ENCODE measurements around the gene ALG12.

DNA sequence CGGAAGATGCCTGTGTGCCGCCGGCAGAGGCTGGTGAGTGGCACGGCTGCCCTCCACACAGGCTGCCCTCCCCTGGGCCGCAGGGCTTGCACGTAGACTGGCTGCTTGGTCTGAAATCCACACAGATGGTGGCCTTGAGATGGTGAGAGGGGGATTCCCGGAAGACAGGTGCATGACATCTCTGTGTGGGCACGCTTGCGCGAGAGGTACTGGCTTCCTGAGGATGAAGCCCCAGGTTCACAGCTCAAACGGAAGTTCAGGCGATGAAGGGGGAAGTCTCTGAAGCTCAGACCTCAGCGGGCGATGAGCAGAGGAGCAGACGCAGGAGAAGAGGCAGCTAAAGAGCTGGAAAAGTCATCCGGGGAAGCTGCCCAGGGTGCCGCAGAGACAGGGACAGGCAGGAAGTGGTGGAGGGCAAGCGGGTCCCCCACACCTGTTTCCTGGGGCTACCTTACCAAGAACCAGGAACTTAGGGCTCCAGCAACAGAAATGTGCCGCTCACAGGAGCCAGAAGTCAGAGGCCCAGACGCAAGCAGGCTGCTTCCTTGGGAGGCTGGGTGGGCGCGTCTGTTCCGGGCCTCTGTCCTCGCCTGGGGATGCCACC lies 7.4 kb upstream of the ALG12 start:
- TF ChIP-seq EP300 (IDR thresholded peaks at IDR 0.05; ENCODE audit: borderline replicate concordance) = no peak
- TF ChIP-seq, protein P1, sequence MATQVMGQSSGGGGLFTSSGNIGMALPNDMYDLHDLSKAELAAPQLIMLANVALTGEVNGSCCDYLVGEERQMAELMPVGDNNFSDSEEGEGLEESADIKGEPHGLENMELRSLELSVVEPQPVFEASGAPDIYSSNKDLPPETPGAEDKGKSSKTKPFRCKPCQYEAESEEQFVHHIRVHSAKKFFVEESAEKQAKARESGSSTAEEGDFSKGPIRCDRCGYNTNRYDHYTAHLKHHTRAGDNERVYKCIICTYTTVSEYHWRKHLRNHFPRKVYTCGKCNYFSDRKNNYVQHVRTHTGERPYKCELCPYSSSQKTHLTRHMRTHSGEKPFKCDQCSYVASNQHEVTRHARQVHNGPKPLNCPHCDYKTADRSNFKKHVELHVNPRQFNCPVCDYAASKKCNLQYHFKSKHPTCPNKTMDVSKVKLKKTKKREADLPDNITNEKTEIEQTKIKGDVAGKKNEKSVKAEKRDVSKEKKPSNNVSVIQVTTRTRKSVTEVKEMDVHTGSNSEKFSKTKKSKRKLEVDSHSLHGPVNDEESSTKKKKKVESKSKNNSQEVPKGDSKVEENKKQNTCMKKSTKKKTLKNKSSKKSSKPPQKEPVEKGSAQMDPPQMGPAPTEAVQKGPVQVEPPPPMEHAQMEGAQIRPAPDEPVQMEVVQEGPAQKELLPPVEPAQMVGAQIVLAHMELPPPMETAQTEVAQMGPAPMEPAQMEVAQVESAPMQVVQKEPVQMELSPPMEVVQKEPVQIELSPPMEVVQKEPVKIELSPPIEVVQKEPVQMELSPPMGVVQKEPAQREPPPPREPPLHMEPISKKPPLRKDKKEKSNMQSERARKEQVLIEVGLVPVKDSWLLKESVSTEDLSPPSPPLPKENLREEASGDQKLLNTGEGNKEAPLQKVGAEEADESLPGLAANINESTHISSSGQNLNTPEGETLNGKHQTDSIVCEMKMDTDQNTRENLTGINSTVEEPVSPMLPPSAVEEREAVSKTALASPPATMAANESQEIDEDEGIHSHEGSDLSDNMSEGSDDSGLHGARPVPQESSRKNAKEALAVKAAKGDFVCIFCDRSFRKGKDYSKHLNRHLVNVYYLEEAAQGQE (IDR thresholded peaks at IDR 0.05; ENCODE audit: low read depth) = no peak
- no peak for TF ChIP-seq CREB1 (IDR thresholded peaks at IDR 0.05; ENCODE audit: low read depth)
- no peak for TF ChIP-seq RAD21 (IDR thresholded peaks at IDR 0.05; ENCODE audit: low read depth)
- TF ChIP-seq FOXM1 (IDR thresholded peaks at IDR 0.05; ENCODE audit: borderline replicate concordance, low read depth) = no peak
- no peak for TF ChIP-seq TCF12 (IDR thresholded peaks at IDR 0.05; ENCODE audit: low read depth)
- no peak for TF ChIP-seq NFIC (IDR thresholded peaks at IDR 0.05)
- TF ChIP-seq TAF1 (IDR thresholded peaks at IDR 0.05; ENCODE audit: low read depth) = no peak
- TF ChIP-seq, protein P2, sequence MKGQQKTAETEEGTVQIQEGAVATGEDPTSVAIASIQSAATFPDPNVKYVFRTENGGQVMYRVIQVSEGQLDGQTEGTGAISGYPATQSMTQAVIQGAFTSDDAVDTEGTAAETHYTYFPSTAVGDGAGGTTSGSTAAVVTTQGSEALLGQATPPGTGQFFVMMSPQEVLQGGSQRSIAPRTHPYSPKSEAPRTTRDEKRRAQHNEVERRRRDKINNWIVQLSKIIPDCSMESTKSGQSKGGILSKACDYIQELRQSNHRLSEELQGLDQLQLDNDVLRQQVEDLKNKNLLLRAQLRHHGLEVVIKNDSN (IDR thresholded peaks at IDR 0.05) = no peak
- TF ChIP-seq ZBTB7A (IDR thresholded peaks at IDR 0.05; ENCODE audit: low read depth) = no peak
- TF ChIP-seq YY1 (IDR thresholded peaks at IDR 0.05; ENCODE audit: low read depth) = no peak
- TF ChIP-seq, protein P3, sequence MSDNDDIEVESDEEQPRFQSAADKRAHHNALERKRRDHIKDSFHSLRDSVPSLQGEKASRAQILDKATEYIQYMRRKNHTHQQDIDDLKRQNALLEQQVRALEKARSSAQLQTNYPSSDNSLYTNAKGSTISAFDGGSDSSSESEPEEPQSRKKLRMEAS (IDR thresholded peaks at IDR 0.05) = no peak
- TF ChIP-seq TEAD4 (IDR thresholded peaks at IDR 0.05) = no peak

Data from Ishikawa (cell line).